Measurements from ENCODE around the gene L3MBTL3. TPM values are rescaled to one million over a fixed set of nuclear protein-coding genes. Genes with fewer than 3 reads are reported as not detected.

Gene L3MBTL3
- total RNA-seq, 4 donors from 2014 or later: 8.1 to 57.6 (median 21.9) TPM

GRCh38 chr6:130033949-130034348, 15.6 kb downstream of the L3MBTL3 start:
- Histone ChIP-seq H3K9me3 (no peaks in the 10 kb centered on the region), H3K4me1 (peaks cover 0 to 4% (median 0%) of the 10 kb centered on the region in 4 donors), H3K27ac (no peak overlapping the region), H3K4me3 (no peak overlapping the region), H3K27me3 (no peaks in the 10 kb centered on the region), H3K36me3 (no peaks in the 10 kb centered on the region)
- in situ Hi-C loops (cut with MboI; ENCODE audit: low pct_ligation_motif_present in 1 of 4, low pct_unique_long_range_greater_than_20kb in 1 of 4, low sequenced_read_pairs in 3 of 4) (no loop called here), intact Hi-C loops (cut with DNase I; ENCODE audit: low total_unique reads) (no loop called here)
- DNase-seq: no peak
- WGBS, 2 donors (ENCODE audit: low coverage in 1 of 2): 68 to 81% methylated on average over 4 to 5 of the region's 5 CpGs
- TF ChIP-seq POLR2AphosphoS5 (IDR thresholded peaks at IDR 0.05): no peak
- TF ChIP-seq POLR2A (IDR thresholded peaks at IDR 0.05): no peak
- no peak for TF ChIP-seq EP300 (IDR thresholded peaks at IDR 0.05; ENCODE audit: low read depth)
- TF ChIP-seq, protein P1, sequence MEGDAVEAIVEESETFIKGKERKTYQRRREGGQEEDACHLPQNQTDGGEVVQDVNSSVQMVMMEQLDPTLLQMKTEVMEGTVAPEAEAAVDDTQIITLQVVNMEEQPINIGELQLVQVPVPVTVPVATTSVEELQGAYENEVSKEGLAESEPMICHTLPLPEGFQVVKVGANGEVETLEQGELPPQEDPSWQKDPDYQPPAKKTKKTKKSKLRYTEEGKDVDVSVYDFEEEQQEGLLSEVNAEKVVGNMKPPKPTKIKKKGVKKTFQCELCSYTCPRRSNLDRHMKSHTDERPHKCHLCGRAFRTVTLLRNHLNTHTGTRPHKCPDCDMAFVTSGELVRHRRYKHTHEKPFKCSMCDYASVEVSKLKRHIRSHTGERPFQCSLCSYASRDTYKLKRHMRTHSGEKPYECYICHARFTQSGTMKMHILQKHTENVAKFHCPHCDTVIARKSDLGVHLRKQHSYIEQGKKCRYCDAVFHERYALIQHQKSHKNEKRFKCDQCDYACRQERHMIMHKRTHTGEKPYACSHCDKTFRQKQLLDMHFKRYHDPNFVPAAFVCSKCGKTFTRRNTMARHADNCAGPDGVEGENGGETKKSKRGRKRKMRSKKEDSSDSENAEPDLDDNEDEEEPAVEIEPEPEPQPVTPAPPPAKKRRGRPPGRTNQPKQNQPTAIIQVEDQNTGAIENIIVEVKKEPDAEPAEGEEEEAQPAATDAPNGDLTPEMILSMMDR (IDR thresholded peaks at IDR 0.05): no peak

DNA sequence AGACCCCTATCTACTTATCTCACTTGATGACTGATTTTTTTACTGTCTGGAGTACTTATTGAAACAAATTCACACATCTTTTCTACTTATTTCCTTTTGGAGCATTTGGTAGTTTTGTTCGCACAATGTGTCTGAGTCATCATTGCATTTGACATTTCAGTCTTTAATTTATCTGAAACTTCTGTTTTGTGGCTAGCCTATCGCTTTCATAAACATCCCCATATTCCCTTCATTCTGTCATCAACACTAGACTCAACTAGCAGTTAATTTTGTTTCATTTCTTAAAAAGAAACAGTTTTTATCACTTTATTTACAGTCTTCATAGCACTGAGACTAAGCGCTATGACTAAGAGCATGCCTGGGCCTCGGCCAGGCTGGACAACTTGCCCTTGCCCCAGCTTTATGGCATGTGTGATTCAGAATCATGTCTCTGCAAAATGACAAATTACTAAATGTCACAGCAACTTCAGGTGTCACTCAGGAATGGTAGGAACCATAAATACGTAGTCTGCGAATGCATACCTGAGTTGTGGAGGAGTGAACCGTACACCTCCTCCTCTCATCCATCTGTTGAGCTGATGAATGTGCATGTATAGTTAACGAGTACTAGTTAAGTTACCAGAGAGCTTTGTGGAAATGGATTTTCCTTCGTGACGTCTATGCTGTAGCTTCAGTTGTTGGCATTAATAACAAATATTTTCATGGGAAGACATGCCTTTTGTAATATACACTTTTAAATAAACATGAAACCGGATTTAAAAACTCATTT, 16.2 kb downstream of the L3MBTL3 start:
- Histone ChIP-seq H3K9me3 (no peaks in the 10 kb centered on the region), H3K36me3 (no peaks in the 10 kb centered on the region), H3K4me1 (peaks cover 0 to 4% (median 0%) of the 10 kb centered on the region in 4 donors), H3K27ac (no peak overlapping the region), H3K4me3 (no peak overlapping the region), H3K27me3 (no peaks in the 10 kb centered on the region)
- TF ChIP-seq, protein P1 (IDR thresholded peaks at IDR 0.05): no peak
- TF ChIP-seq EP300 (IDR thresholded peaks at IDR 0.05; ENCODE audit: low read depth) (no peak), POLR2A (IDR thresholded peaks at IDR 0.05) (no peak), POLR2AphosphoS5 (IDR thresholded peaks at IDR 0.05) (no peak)
- DNase-seq: no peak
- intact Hi-C loops (cut with DNase I; ENCODE audit: low total_unique reads): no loop called here
- in situ Hi-C loops (cut with MboI; ENCODE audit: low pct_ligation_motif_present in 1 of 4, low pct_unique_long_range_greater_than_20kb in 1 of 4, low sequenced_read_pairs in 3 of 4): no loop called here
- 65 to 67% methylated on average over 11 of the region's 11 CpGs for WGBS, 2 donors (ENCODE audit: low coverage in 1 of 2)

DNA sequence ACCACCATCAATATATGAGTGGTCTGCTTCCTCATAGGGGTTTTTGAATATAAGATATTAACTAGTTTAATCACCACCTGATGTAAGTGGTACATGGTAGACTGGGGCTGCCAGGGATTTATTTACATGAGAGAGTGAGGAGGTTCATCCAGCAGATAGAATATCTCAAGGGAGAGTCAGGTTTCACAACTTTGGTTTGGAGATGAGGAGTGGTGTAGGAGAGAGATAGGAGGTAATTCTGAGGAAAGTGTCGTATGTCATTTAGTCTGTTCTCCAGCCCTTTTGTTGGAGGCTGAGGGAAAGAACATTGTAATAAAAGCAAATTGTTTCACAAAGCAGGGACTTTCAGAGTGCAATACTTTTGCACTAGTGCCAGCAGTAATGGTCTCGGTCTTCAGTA, 16.8 kb downstream of the L3MBTL3 start:
- Histone ChIP-seq H3K36me3 (no peaks in the 10 kb centered on the region), H3K9me3 (no peaks in the 10 kb centered on the region), H3K4me3 (no peak overlapping the region), H3K4me1 (peaks cover 0 to 4% (median 0%) of the 10 kb centered on the region in 4 donors), H3K27ac (no peak overlapping the region), H3K27me3 (no peaks in the 10 kb centered on the region)
- no peak for DNase-seq
- TF ChIP-seq, protein P1 (IDR thresholded peaks at IDR 0.05): no peak
- TF ChIP-seq EP300 (IDR thresholded peaks at IDR 0.05; ENCODE audit: low read depth): no peak
- no peak for TF ChIP-seq POLR2A (IDR thresholded peaks at IDR 0.05)
- no peak for TF ChIP-seq POLR2AphosphoS5 (IDR thresholded peaks at IDR 0.05)
- in situ Hi-C loops (cut with MboI; ENCODE audit: low pct_ligation_motif_present in 1 of 4, low pct_unique_long_range_greater_than_20kb in 1 of 4, low sequenced_read_pairs in 3 of 4) (no loop called here), intact Hi-C loops (cut with DNase I; ENCODE audit: low total_unique reads) (no loop called here)
- WGBS, 2 donors (ENCODE audit: low coverage in 1 of 2): 69% methylated on average over 2 of the region's 2 CpGs; no CpG with 5 or more reads in 1 of the 2 donors

- in situ Hi-C loops (cut with MboI; ENCODE audit: low pct_ligation_motif_present in 1 of 4, low pct_unique_long_range_greater_than_20kb in 1 of 4, low sequenced_read_pairs in 3 of 4) (no loop called here), intact Hi-C loops (cut with DNase I; ENCODE audit: low total_unique reads) (no loop called here)
- 38 to 63% methylated on average over 2 to 3 of the region's 3 CpGs for WGBS, 2 donors (ENCODE audit: low coverage in 1 of 2)
Observed at GRCh38 chr6:130037207-130037811, 18.9 kb downstream of the L3MBTL3 start.

More at GRCh38 chr6:130037207-130037811, 18.9 kb downstream of the L3MBTL3 start:
- no peaks in the 10 kb centered on the region for H3K9me3 ChIP-seq
- H3K27me3 ChIP-seq: no peaks in the 10 kb centered on the region
- no peak overlapping the region for H3K4me3 ChIP-seq
- TF ChIP-seq, protein P1 (IDR thresholded peaks at IDR 0.05): peak; percentile 31 to 54 (median 42)
- no peak for TF ChIP-seq EP300 (IDR thresholded peaks at IDR 0.05; ENCODE audit: low read depth)
- peaks cover 0 to 4% (median 0%) of the 10 kb centered on the region in 4 donors for H3K4me1 ChIP-seq
- DNase-seq: no peak
- no peak overlapping the region for H3K27ac ChIP-seq
- no peaks in the 10 kb centered on the region for H3K36me3 ChIP-seq

All from transverse colon (tissue), 4 donors.